ENCODE data around the gene RALGPS1.

- TF ChIP-seq SUZ12 (IDR thresholded peaks at IDR 0.05) (no peak), SP1 (IDR thresholded peaks at IDR 0.05) (no peak), FOXK2 (IDR thresholded peaks at IDR 0.05) (no peak), PKNOX1 (IDR thresholded peaks at IDR 0.05) (no peak)
These were observed 43.1 kb downstream of the RALGPS1 start for GRCh38 chr9:126957687-126958053.

Data from HEK293T (cell line).